CD4-positive, alpha-beta T cell treated with Interleukin-10 for 1 hour (primary cell): Measurements from ENCODE around the gene MCF2.
A peak's percentile ranks its signal among the peaks of the same experiment; 100 is the strongest.
"Not testable (repeated sequence)": the region's sequence is repeated elsewhere in the genome, so short reads cannot be mapped to it uniquely, and the experiment has no call there.

Experiments
- DNase-seq: peaks from one replicate; pipeline ENCODE4 v3.0.0-alpha.2; 2020

The MCF2 gene

GRCh38 chrX:139708067-139708466 lies at the start of gene MCF2:
Gene MCF2 (minus strand): TSS chrX:139708167. CDS start chrX:139651744, 56,423 bp downstream.
- DNase-seq: no peak

GRCh38 chrX:139751053-139751452 lies 43.1 kb upstream of the MCF2 start:
- no peak for DNase-seq

GRCh38 chrX:139750390-139750789 lies 42.4 kb upstream of the MCF2 start:
- no peak for DNase-seq

GRCh38 chrX:139739138-139739537 lies 31.2 kb upstream of the MCF2 start:
- peak; percentile 20 for DNase-seq

- no peak for DNase-seq
Measured at GRCh38 chrX:139738581-139738980, 30.6 kb upstream of the MCF2 start.

GRCh38 chrX:139736151-139736550 lies 28.2 kb upstream of the MCF2 start:
- DNase-seq: no peak

GRCh38 chrX:139734996-139735395 lies 27.0 kb upstream of the MCF2 start:
- DNase-seq: no peak

GRCh38 chrX:139725720-139726119 lies 17.8 kb upstream of the MCF2 start:
- DNase-seq: no peak

- no peak for DNase-seq
Measured at GRCh38 chrX:139724626-139725025, 16.7 kb upstream of the MCF2 start.

GRCh38 chrX:139720979-139721378 lies 13.0 kb upstream of the MCF2 start:
- DNase-seq: no peak

GRCh38 chrX:139720136-139720535 lies 12.2 kb upstream of the MCF2 start:
- DNase-seq: no peak

- DNase-seq: no peak
Measured at GRCh38 chrX:139702658-139703057, 5.3 kb downstream of the MCF2 start.

GRCh38 chrX:139692908-139693307 lies 15.1 kb downstream of the MCF2 start:
- DNase-seq: no peak

GRCh38 chrX:139692506-139692849 lies 15.5 kb downstream of the MCF2 start:
- no peak for DNase-seq

- DNase-seq: no peak
Measured at GRCh38 chrX:139691843-139692505, 16.0 kb downstream of the MCF2 start.

- DNase-seq: no peak
Measured at GRCh38 chrX:139691493-139691842, 16.5 kb downstream of the MCF2 start.

GRCh38 chrX:139685175-139685574 lies 22.8 kb downstream of the MCF2 start:
- DNase-seq: not testable (repeated sequence)

- no peak for DNase-seq
Measured at GRCh38 chrX:139680356-139680755, 27.6 kb downstream of the MCF2 start.

GRCh38 chrX:139647597-139647996 lies 60.4 kb downstream of the MCF2 start:
- no peak for DNase-seq

- no peak for DNase-seq
Measured at GRCh38 chrX:139642241-139642927, 65.6 kb downstream of the MCF2 start.

GRCh38 chrX:139640259-139640658 lies 67.7 kb downstream of the MCF2 start:
- DNase-seq: no peak

- no peak for DNase-seq
Measured at GRCh38 chrX:139639253-139639652, 68.7 kb downstream of the MCF2 start.

GRCh38 chrX:139600105-139600504 lies 107.9 kb downstream of the MCF2 start:
- DNase-seq: no peak

- no peak for DNase-seq
Measured at GRCh38 chrX:139596068-139596467, 111.9 kb downstream of the MCF2 start.

- no peak for DNase-seq
Measured at GRCh38 chrX:139585613-139586012, 122.4 kb downstream of the MCF2 start.
